ENCODE results near the gene CXorf65.

CXorf65 gene
- long read RNA-seq: 0 reads

DNA sequence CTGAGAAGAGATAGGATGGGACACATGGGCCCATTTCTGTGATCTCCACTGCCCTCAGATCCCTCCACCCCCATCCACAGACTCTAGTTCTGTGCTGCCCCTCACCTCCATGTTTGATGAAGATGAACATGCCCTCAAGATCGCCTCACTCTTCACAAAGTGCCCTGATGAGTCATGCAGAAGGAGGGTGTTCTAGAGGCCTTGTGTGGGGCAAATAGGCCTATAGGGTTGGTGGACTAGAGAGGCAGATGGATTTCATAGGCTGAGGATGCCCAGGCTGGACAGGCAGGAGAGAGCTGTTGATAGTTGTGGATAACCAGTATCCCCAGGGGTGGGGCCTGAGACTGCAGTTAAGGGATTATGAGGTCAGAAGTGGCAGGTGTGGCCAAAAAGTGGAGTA is at the start of gene CXorf65:
Gene CXorf65, minus strand, starts transcription at position 314 of the 400 bp plus-strand sequence. Its CDS starts 184 bp downstream, at position 130.
- Histone ChIP-seq H3K27ac (replicated peaks) (peak within 1 kb of the TSS; percentile 84), H3K4me3 (replicated peaks; ENCODE audit: insufficient read depth, low read length) (no peak within 1 kb of the TSS), H3K27me3 (ENCODE audit: insufficient read depth, poor library complexity, severe bottlenecking) (no peaks in the 10 kb centered on the region)
- TF ChIP-seq, protein P1, sequence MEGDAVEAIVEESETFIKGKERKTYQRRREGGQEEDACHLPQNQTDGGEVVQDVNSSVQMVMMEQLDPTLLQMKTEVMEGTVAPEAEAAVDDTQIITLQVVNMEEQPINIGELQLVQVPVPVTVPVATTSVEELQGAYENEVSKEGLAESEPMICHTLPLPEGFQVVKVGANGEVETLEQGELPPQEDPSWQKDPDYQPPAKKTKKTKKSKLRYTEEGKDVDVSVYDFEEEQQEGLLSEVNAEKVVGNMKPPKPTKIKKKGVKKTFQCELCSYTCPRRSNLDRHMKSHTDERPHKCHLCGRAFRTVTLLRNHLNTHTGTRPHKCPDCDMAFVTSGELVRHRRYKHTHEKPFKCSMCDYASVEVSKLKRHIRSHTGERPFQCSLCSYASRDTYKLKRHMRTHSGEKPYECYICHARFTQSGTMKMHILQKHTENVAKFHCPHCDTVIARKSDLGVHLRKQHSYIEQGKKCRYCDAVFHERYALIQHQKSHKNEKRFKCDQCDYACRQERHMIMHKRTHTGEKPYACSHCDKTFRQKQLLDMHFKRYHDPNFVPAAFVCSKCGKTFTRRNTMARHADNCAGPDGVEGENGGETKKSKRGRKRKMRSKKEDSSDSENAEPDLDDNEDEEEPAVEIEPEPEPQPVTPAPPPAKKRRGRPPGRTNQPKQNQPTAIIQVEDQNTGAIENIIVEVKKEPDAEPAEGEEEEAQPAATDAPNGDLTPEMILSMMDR (IDR thresholded peaks at IDR 0.05; ENCODE audit: insufficient read depth, low read length): no peak
- TF ChIP-seq GABPA (IDR thresholded peaks at IDR 0.05; ENCODE audit: low read depth): no peak
- TF ChIP-seq POLR2AphosphoS5 (IDR thresholded peaks at IDR 0.05; ENCODE audit: low read depth): no peak
- TF ChIP-seq, protein P2, sequence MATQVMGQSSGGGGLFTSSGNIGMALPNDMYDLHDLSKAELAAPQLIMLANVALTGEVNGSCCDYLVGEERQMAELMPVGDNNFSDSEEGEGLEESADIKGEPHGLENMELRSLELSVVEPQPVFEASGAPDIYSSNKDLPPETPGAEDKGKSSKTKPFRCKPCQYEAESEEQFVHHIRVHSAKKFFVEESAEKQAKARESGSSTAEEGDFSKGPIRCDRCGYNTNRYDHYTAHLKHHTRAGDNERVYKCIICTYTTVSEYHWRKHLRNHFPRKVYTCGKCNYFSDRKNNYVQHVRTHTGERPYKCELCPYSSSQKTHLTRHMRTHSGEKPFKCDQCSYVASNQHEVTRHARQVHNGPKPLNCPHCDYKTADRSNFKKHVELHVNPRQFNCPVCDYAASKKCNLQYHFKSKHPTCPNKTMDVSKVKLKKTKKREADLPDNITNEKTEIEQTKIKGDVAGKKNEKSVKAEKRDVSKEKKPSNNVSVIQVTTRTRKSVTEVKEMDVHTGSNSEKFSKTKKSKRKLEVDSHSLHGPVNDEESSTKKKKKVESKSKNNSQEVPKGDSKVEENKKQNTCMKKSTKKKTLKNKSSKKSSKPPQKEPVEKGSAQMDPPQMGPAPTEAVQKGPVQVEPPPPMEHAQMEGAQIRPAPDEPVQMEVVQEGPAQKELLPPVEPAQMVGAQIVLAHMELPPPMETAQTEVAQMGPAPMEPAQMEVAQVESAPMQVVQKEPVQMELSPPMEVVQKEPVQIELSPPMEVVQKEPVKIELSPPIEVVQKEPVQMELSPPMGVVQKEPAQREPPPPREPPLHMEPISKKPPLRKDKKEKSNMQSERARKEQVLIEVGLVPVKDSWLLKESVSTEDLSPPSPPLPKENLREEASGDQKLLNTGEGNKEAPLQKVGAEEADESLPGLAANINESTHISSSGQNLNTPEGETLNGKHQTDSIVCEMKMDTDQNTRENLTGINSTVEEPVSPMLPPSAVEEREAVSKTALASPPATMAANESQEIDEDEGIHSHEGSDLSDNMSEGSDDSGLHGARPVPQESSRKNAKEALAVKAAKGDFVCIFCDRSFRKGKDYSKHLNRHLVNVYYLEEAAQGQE (IDR thresholded peaks at IDR 0.05; ENCODE audit: insufficient replicate concordance, low read depth): no peak
- TF ChIP-seq SPI1 (IDR thresholded peaks at IDR 0.05; ENCODE audit: borderline replicate concordance, low read depth): no peak
- DNase-seq (ENCODE audit: low read depth in 1 of 2, low spot score in 1 of 2): no peak

DNA sequence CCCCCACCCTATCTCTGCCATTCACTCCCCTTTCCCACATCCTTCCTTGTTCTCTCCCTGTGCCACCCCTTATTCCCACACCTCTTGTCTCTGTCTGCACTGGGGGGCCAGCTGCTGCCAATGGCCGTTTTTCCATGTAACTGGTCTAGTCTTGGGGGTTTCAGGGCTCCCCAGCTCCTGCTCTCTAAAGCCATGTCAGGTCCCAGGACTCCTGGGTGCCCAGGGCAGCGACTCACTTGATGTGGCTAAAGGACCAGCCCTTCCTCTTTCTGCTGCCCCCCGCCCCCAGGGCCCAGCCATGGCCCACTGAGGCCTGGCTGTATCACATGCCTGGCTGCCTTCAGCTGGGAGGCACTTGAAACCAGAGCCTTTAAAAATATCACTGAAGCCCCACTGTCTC is 48.1 kb upstream of the CXorf65 start:
- Histone ChIP-seq H3K27me3 (ENCODE audit: insufficient read depth, poor library complexity, severe bottlenecking) (no peaks in the 10 kb centered on the region), H3K27ac (replicated peaks) (no peak overlapping the region), H3K4me3 (replicated peaks; ENCODE audit: insufficient read depth, low read length) (no peak overlapping the region)
- DNase-seq (ENCODE audit: low read depth in 1 of 2, low spot score in 1 of 2): no peak
- TF ChIP-seq, protein P1 (IDR thresholded peaks at IDR 0.05; ENCODE audit: insufficient read depth, low read length): no peak
- TF ChIP-seq SPI1 (IDR thresholded peaks at IDR 0.05; ENCODE audit: borderline replicate concordance, low read depth) (no peak), GABPA (IDR thresholded peaks at IDR 0.05; ENCODE audit: low read depth) (no peak), POLR2AphosphoS5 (IDR thresholded peaks at IDR 0.05; ENCODE audit: low read depth) (no peak)
- TF ChIP-seq, protein P2 (IDR thresholded peaks at IDR 0.05; ENCODE audit: insufficient replicate concordance, low read depth): no peak

DNA sequence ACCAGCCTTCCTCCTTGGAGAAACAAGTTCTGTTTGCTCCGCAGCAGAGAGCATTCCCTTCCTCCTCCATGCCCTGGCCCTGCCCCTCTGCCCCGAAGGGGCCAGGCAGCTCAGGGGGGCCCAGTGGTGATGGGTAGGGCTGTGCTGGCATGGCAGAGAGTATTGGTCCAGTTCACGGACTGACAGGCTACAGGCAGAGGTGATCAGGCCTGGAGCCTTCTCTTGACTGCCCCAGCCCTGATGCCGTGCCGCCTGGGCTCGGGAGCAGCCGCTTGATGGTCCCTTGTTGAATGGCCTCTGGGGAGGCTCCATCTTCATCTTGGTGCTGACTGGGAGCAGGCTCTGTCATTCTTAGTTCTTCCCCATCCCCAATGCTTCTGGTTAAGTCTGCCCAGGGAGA is 47.7 kb upstream of the CXorf65 start:
- Histone ChIP-seq H3K27ac (replicated peaks) (no peak overlapping the region), H3K4me3 (replicated peaks; ENCODE audit: insufficient read depth, low read length) (no peak overlapping the region), H3K27me3 (ENCODE audit: insufficient read depth, poor library complexity, severe bottlenecking) (no peaks in the 10 kb centered on the region)
- TF ChIP-seq SPI1 (IDR thresholded peaks at IDR 0.05; ENCODE audit: borderline replicate concordance, low read depth) (no peak), GABPA (IDR thresholded peaks at IDR 0.05; ENCODE audit: low read depth) (no peak), POLR2AphosphoS5 (IDR thresholded peaks at IDR 0.05; ENCODE audit: low read depth) (no peak)
- TF ChIP-seq, protein P1 (IDR thresholded peaks at IDR 0.05; ENCODE audit: insufficient read depth, low read length): no peak
- TF ChIP-seq, protein P2 (IDR thresholded peaks at IDR 0.05; ENCODE audit: insufficient replicate concordance, low read depth): no peak
- no peak for DNase-seq (ENCODE audit: low read depth in 1 of 2, low spot score in 1 of 2)

All from HL-60 (cell line).